Neutrophil (primary cell): Measurements from ENCODE around the gene CSTA.

ENCODE experiments used
- H3K27ac ChIP-seq: fragments of 200-600 bp; sonication (generic); 2 replicates; pipeline ENCODE4 v1.5.1; 2016; ENCODE audit warnings: mild to moderate bottlenecking, moderate library complexity
- H3K27me3 ChIP-seq: fragments of 200-600 bp; sonication (generic); 2 replicates; pipeline ENCODE4 v1.6.0; 2016; ENCODE audit warnings: mild to moderate bottlenecking
- H3K36me3 ChIP-seq: fragments of 200-600 bp; sonication (generic); 2 replicates; pipeline ENCODE4 v1.5.1; 2017
- H3K4me1 ChIP-seq, 2 experiments: fragments of 200-600 bp in 1 of 2; sonication (generic) in 1 of 2; 1 replicate in 1 of 2; 2 replicates in 1 of 2; pipeline versions ENCODE4 v1.5.1 to v1.6.1; 2013 to 2016; ENCODE audit warnings: low read depth in 1 of 2, low read length in 1 of 2, mild to moderate bottlenecking in 1 of 2, moderate library complexity in 1 of 2; ENCODE audit not compliant: control insufficient read depth in 1 of 2, insufficient read depth in 1 of 2
- H3K4me3 ChIP-seq, 2 experiments: fragments of 200-600 bp in 1 of 2; sonication (generic) in 1 of 2; 1 replicate in 1 of 2; 2 replicates in 1 of 2; pipeline ENCODE4 v1.5.1; 2013 to 2016; ENCODE audit warnings: low read depth in 1 of 2, low read length in 1 of 2, mild to moderate bottlenecking in 1 of 2, moderate library complexity in 1 of 2
- H3K9me3 ChIP-seq: fragments of 200-600 bp; sonication (generic); 2 replicates; pipeline ENCODE4 v1.5.1; 2016
- CTCF ChIP-seq: fragments of 200-600 bp; sonication (generic); IDR thresholded peaks from 2 replicates; pipeline ENCODE4 v1.5.1; 2016; ENCODE audit warnings: antibody characterized with exemption

CSTA gene

GRCh38 chr3:122324871-122325323, at the start of gene CSTA:
TSS of gene CSTA (plus strand) at chr3:122325248. CDS start at chr3:122325293, 45 bp downstream.
- Histone ChIP-seq H3K27ac (peak within 1 kb of the TSS; percentile 90), H3K4me3 (peak within 1 kb of the TSS; percentile 67 to 89), H3K36me3 (peaks cover 3% of the 10 kb centered on the region), H3K4me1 (peaks cover 51 to 57% of the 10 kb centered on the region in 2 experiments), H3K9me3 (no peaks in the 10 kb centered on the region), H3K27me3 (no peaks in the 10 kb centered on the region)
- no peak for TF ChIP-seq CTCF

DNA sequence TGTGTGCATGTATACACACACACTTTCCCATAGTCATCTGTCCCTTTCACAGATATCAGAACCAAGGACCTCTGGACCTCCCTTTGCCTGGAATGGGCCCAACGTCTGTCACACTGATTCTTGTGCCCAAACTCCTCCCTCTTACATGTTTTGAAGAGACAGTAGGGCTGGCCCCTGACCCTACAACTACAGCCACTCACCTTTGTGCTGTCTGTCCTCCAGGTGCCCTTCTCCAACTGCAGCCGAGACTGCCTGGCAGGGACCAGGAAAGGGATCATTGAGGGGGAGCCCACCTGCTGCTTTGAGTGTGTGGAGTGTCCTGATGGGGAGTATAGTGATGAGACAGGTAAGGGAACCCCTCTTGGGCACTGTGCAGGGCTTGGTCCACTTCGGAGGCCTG, 43.2 kb upstream of the CSTA start:
- Histone ChIP-seq H3K9me3 (no peaks in the 10 kb centered on the region), H3K27me3 (no peaks in the 10 kb centered on the region), H3K36me3 (no peaks in the 10 kb centered on the region), H3K4me3 (no peak overlapping the region), H3K27ac (no peak overlapping the region), H3K4me1 (no peaks in the 10 kb centered on the region)
- TF ChIP-seq CTCF = no peak

- TF ChIP-seq CTCF = no peak
- Histone ChIP-seq H3K27me3 (no peaks in the 10 kb centered on the region), H3K9me3 (no peaks in the 10 kb centered on the region), H3K36me3 (no peaks in the 10 kb centered on the region), H3K4me3 (no peak overlapping the region), H3K27ac (no peak overlapping the region), H3K4me1 (no peaks in the 10 kb centered on the region)
Measured at GRCh38 chr3:122283796-122284445, 41.1 kb upstream of the CSTA start.

DNA sequence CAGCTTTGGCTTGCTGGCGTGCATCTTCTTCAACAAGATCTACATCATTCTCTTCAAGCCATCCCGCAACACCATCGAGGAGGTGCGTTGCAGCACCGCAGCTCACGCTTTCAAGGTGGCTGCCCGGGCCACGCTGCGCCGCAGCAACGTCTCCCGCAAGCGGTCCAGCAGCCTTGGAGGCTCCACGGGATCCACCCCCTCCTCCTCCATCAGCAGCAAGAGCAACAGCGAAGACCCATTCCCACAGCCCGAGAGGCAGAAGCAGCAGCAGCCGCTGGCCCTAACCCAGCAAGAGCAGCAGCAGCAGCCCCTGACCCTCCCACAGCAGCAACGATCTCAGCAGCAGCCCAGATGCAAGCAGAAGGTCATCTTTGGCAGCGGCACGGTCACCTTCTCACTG, 40.6 kb upstream of the CSTA start:
- no peak overlapping the region for H3K4me3 ChIP-seq
- no peaks in the 10 kb centered on the region for H3K27me3 ChIP-seq
- H3K4me1 ChIP-seq = no peaks in the 10 kb centered on the region
- H3K36me3 ChIP-seq = no peaks in the 10 kb centered on the region
- no peaks in the 10 kb centered on the region for H3K9me3 ChIP-seq
- no peak for TF ChIP-seq CTCF
- H3K27ac ChIP-seq = no peak overlapping the region

GRCh38 chr3:122294359-122294758, 30.7 kb upstream of the CSTA start:
- peak overlapping the region; percentile 74 for H3K27ac ChIP-seq
- H3K36me3 ChIP-seq = no peaks in the 10 kb centered on the region
- TF ChIP-seq CTCF = no peak
- no peak overlapping the region for H3K4me3 ChIP-seq
- peaks cover 18 to 21% of the 10 kb centered on the region in 2 experiments for H3K4me1 ChIP-seq
- H3K9me3 ChIP-seq = no peaks in the 10 kb centered on the region
- no peaks in the 10 kb centered on the region for H3K27me3 ChIP-seq
